CD4-positive, alpha-beta T cell treated with Interleukin-1 beta for 1 hour (primary cell): Measurements from ENCODE around the gene NTF3.
"Not testable (repeated sequence)": the region's sequence is repeated elsewhere in the genome, so short reads cannot be mapped to it uniquely, and the experiment has no call there.

Source experiments
- DNase-seq, 2 donors: peaks; one replicate each; pipeline ENCODE4 v3.0.0-alpha.2; 2020 to 2022

Gene NTF3

GRCh38 chr12:5513406-5513805 lies 81.5 kb downstream of the NTF3 start:
- no peak for DNase-seq

GRCh38 chr12:5514016-5514415 lies 82.1 kb downstream of the NTF3 start:
- no peak for DNase-seq

- no peak for DNase-seq
These were observed 82.6 kb downstream of the NTF3 start for GRCh38 chr12:5514545-5514944.

- DNase-seq = no peak
These were observed 83.5 kb downstream of the NTF3 start for GRCh38 chr12:5515458-5515857.

DNA sequence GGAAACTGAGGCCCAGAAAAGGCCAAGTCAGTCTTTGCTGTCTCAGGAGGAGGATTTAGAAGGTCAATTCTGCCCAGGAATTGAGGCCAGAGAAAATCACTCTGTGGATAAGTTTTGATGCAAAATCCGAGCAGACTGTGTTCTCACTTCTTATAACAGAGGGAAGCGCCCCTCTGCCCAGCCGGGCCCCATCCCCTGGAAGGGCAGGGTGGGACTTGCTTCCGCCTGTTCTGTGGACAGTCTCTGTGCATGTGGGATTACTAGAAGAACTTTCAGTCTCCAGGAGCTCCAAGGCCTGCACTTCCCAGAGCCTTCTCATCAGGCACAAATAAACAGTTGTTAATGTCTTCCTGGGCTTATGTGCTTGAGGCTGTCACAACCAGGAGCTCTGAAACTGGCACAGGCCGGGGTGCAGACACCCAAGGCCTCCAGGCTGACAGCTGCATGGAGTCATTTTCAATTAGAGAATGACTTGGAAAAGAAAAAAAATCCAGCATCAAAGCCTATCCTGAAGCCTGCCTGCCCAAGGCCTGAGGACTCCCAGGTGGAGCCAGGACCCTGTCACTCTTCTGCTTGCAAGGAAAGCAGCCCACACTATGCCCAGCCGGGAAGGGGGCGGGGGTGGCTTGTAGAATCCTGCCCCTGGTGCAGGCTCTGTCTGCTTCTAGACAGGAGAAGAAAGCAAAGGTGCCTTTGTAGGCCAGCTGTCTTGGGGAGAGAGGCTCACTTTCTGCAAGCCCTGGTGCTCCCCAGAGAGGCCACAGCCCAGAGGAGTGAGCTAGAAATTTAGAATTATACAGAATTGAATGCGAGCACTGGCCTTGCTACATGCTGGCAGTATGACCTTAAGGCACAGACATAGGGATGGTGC lies 84.7 kb downstream of the NTF3 start:
- DNase-seq = no peak

- DNase-seq = no peak
These were observed 86.9 kb downstream of the NTF3 start for GRCh38 chr12:5518584-5519365.

GRCh38 chr12:5520037-5520436 lies 88.1 kb downstream of the NTF3 start:
- no peak for DNase-seq

DNA sequence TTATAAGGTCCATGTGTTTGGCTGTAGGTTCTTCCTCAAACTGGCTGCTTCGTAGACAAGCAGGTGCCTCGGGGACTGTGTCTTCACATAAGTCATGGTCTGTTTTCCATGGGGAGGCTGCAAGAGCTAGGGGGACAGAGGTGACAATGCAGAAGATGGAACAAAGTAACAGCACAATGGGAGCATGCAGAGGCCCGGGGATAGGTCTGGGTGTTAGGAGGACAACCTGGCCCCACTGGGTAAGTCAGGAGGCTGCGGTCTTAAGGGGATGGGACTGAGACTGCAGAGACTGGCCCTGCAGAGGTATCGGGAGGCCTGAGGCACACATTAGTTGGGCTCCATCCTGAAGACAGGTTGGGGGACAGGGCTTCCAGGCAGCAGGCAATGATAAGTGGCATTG lies 88.9 kb downstream of the NTF3 start:
- DNase-seq = no peak

- no peak for DNase-seq
These were observed 89.8 kb downstream of the NTF3 start for GRCh38 chr12:5521456-5522325.

- DNase-seq = no peak
These were observed 90.8 kb downstream of the NTF3 start for GRCh38 chr12:5522432-5523335.

- no peak for DNase-seq
These were observed 91.6 kb downstream of the NTF3 start for GRCh38 chr12:5523396-5524115.

GRCh38 chr12:5524116-5524768 lies 92.3 kb downstream of the NTF3 start:
- DNase-seq = no peak

- DNase-seq = no peak
These were observed 93.0 kb downstream of the NTF3 start for GRCh38 chr12:5524769-5525436.

DNA sequence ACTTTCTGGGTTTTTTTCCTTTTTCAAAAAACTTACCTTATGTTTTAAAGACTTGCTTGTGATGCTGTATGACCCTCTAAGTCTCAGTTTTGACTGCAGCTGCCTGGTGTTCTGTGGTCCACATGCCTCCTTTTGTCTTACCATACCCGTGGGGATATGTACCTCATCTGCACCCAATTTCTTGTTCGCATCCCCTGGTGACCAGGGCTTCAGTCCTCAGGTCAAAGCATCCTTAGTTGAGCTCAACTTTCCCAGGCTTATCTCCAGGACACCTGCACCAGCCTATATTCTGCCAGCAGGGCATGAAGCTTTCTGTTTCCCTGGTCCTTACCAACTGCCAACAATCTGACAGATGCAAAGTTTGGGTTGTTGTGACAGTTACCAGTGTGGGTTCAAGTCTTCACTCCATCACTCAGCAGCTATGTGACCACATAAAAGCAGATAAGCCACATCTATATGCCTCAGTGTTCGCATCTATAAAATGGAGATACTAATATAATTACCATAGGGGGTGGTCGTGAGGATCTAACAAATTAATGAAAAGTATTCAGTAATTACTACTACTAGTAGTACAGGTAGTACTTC lies 94.0 kb downstream of the NTF3 start:
- DNase-seq = no peak

- no peak for DNase-seq
These were observed 101.5 kb downstream of the NTF3 start for GRCh38 chr12:5533368-5533767.

DNA sequence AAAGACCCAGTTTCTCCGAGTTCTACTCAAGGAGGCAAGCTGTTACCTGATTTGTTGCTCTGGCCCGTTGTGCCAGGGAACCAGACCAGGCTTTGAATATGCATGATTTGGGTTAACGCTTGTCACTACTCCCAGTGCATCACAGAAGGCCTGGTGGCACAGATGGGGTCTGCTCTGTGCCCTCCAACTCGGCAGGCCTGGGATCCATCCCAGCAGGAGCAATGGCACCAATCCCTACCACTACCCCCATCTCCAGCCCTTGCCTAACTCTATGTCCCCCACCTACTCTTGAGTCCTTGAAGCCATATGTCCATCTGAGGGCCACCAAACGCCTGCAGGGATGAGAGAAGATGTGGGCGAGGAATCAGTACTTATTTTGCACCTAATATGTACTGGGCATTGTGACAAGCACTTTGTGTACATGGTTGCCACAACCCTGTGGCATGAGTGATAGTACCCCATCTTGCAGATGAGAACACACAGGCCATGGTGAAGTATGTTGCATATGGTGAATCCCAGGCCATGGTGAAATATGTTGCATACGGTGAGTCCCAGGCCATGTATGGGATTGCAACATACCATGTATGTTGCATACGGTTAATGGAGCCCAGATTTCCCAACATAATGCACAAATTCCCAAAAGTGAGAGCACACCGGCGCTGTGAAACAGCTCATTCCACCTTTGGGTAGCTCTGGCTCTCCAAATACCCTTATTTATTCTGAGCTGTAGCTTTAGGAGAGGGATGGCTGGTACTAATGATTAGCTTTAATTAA lies 102.7 kb downstream of the NTF3 start:
- no peak for DNase-seq

DNA sequence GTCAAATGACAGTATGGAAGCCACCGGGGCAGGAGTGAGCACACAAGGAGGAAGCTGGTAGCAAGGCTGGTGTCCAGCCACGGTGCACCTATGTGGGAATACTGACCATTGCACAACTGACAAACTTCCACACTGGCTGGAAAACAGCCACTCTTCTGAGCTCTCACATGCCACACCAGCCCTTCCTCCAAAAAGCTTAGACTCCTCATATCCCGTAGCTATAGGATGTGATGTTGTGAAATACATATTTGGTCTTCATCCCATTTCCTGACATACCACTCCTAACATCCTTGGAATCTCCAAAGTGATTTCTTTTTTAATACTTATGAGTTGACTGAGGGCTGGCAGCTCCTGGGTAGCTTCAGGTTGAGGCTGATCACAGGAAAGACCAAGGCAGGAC lies 103.6 kb downstream of the NTF3 start:
- DNase-seq = no peak

DNA sequence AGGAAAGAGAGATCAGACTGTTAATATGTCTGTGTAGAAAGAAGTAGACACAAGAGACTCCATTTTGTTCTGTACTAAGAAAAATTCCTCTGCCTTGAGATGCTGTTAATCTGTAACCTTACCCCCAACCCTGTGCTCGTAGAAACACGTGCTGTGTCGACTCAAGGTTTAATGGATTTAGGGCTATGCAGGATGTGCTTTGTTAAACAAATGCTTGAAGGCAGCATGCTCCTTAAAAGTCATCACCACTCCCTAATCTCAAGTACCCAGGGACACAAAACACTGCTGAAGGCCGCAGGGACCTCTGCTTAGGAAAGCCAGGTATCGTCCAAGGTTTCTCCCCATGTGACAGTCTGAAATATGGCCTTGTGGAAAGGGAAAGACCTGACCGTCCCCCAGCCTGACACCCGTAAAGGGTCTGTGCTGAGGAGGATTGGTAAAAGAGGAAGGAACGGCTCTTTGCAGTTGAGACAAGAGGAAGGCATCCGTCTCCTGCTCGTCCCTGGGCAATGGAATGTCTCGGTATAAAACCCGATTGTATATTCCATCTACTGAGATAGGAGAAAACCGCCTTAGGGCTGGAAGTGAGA lies 105.2 kb downstream of the NTF3 start:
- not testable (repeated sequence) for DNase-seq

DNA sequence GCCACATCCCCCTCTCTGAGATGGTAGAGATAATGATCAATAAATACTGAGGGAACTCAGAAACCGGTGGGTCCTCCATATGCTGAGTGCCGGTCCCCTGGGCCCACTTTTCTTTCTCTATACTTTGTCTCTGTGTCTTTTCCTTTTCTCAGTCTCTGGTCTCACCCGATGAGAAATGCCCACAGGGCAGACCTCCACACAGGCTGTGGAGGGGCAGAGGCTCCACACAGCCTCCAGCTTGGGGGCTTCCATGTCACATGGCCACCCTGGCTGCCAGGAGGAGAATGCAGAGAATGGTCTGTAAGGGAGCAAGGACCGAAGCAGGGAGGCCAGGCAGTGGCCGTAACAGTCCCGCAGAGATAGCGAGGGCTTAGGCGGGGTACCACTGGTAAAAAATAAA lies 105.9 kb downstream of the NTF3 start:
- no peak for DNase-seq
